Activated naive CD8-positive, alpha-beta T cell (primary cell): ENCODE results near the gene ELP5.
A peak's percentile ranks its signal among the peaks of the same experiment; 100 is the strongest.

Source experiments
- H3K27ac Mint-ChIP-seq: one replicate; pipeline ENCODE4 v1.8.0; 2021; ENCODE audit warnings: mixed read lengths
- H3K27me3 Mint-ChIP-seq: one replicate; pipeline ENCODE4 v1.8.0; 2021; ENCODE audit warnings: mixed read lengths
- H3K36me3 Mint-ChIP-seq: one replicate; pipeline ENCODE4 v1.8.0; 2021; ENCODE audit warnings: mixed read lengths
- H3K4me1 Mint-ChIP-seq: one replicate; pipeline ENCODE4 v1.8.0; 2021; ENCODE audit warnings: low read depth, mixed read lengths
- H3K4me3 Mint-ChIP-seq: one replicate; pipeline ENCODE4 v1.8.0; 2021; ENCODE audit warnings: mild to moderate bottlenecking, mixed read lengths
- H3K9me3 Mint-ChIP-seq: one replicate; pipeline ENCODE4 v1.8.0; 2021; ENCODE audit warnings: low read depth, mixed read lengths

ELP5 gene

GRCh38 chr17:7215652-7216180 is 36.3 kb upstream of the ELP5 start:
- no peaks in the 10 kb centered on the region for H3K27me3 Mint-ChIP-seq
- H3K9me3 Mint-ChIP-seq, result no peaks in the 10 kb centered on the region
- peaks cover 70% of the 10 kb centered on the region for H3K4me1 Mint-ChIP-seq
- H3K4me3 Mint-ChIP-seq, result peak overlapping the region; percentile 89
- peak overlapping the region; percentile 91 for H3K27ac Mint-ChIP-seq
- H3K36me3 Mint-ChIP-seq, result no peaks in the 10 kb centered on the region

- Mint-ChIP-seq H3K27ac (peak overlapping the region; percentile 67), H3K4me3 (peak overlapping the region; percentile 61)
Observed at GRCh38 chr17:7216242-7217112, 35.5 kb upstream of the ELP5 start.

GRCh38 chr17:7217113-7217987 is 34.7 kb upstream of the ELP5 start:
- peaks cover 71% of the 10 kb centered on the region for H3K4me1 Mint-ChIP-seq
- no peaks in the 10 kb centered on the region for H3K9me3 Mint-ChIP-seq
- peak overlapping the region; percentile 70 for H3K27ac Mint-ChIP-seq
- H3K4me3 Mint-ChIP-seq, result peak overlapping the region; percentile 68
- no peaks in the 10 kb centered on the region for H3K27me3 Mint-ChIP-seq
- H3K36me3 Mint-ChIP-seq, result no peaks in the 10 kb centered on the region

More at GRCh38 chr17:7216242-7217112, 35.5 kb upstream of the ELP5 start:
- Mint-ChIP-seq H3K4me1 (peaks cover 77% of the 10 kb centered on the region), H3K27me3 (no peaks in the 10 kb centered on the region), H3K36me3 (no peaks in the 10 kb centered on the region), H3K9me3 (no peaks in the 10 kb centered on the region)

- Mint-ChIP-seq H3K27me3 (no peaks in the 10 kb centered on the region), H3K27ac (peak overlapping the region; percentile 70), H3K4me3 (peak overlapping the region; percentile 68), H3K36me3 (no peaks in the 10 kb centered on the region), H3K4me1 (peaks cover 71% of the 10 kb centered on the region), H3K9me3 (no peaks in the 10 kb centered on the region)
Observed at GRCh38 chr17:7218166-7218565, 33.8 kb upstream of the ELP5 start.

GRCh38 chr17:7218758-7219157 is 33.3 kb upstream of the ELP5 start:
- H3K4me3 Mint-ChIP-seq, result peak overlapping the region; percentile 93
- no peaks in the 10 kb centered on the region for H3K27me3 Mint-ChIP-seq
- no peaks in the 10 kb centered on the region for H3K9me3 Mint-ChIP-seq
- peaks cover 69% of the 10 kb centered on the region for H3K4me1 Mint-ChIP-seq
- H3K27ac Mint-ChIP-seq, result peak overlapping the region; percentile 95
- H3K36me3 Mint-ChIP-seq, result peaks cover under 1% of the 10 kb centered on the region

- peak overlapping the region; percentile 95 for H3K27ac Mint-ChIP-seq
- peak overlapping the region; percentile 93 for H3K4me3 Mint-ChIP-seq
- H3K27me3 Mint-ChIP-seq, result no peaks in the 10 kb centered on the region
- H3K36me3 Mint-ChIP-seq, result peaks cover 3% of the 10 kb centered on the region
- no peaks in the 10 kb centered on the region for H3K9me3 Mint-ChIP-seq
- H3K4me1 Mint-ChIP-seq, result peaks cover 63% of the 10 kb centered on the region
Observed at GRCh38 chr17:7219229-7219811, 32.7 kb upstream of the ELP5 start.

GRCh38 chr17:7219812-7220592 is 32.0 kb upstream of the ELP5 start, which contains the start of the genes ACADVL and DLG4:
Gene ACADVL, plus strand, starts transcription at chr17:7219938. Its CDS starts 47 bp downstream, at chr17:7219985.
Gene DLG4, minus strand, starts transcription at chr17:7219836.
- Mint-ChIP-seq H3K4me3 (peak within 1 kb of the TSS; percentile 93), H3K4me1 (peaks cover 56% of the 10 kb centered on the region), H3K27ac (peak within 1 kb of the TSS; percentile 95), H3K9me3 (no peaks in the 10 kb centered on the region), H3K27me3 (no peaks in the 10 kb centered on the region), H3K36me3 (peaks cover 3% of the 10 kb centered on the region)

- Mint-ChIP-seq H3K4me1 (peaks cover 50% of the 10 kb centered on the region), H3K9me3 (no peaks in the 10 kb centered on the region), H3K4me3 (peak overlapping the region; percentile 93)
Observed at GRCh38 chr17:7220593-7221277, 31.3 kb upstream of the ELP5 start.

GRCh38 chr17:7221278-7222092 is 30.5 kb upstream of the ELP5 start:
- H3K4me1 Mint-ChIP-seq, result peaks cover 42% of the 10 kb centered on the region
- H3K27me3 Mint-ChIP-seq, result no peaks in the 10 kb centered on the region
- peak overlapping the region; percentile 83 for H3K27ac Mint-ChIP-seq
- peaks cover 3% of the 10 kb centered on the region for H3K36me3 Mint-ChIP-seq
- peak overlapping the region; percentile 93 for H3K4me3 Mint-ChIP-seq
- H3K9me3 Mint-ChIP-seq, result no peaks in the 10 kb centered on the region

More at GRCh38 chr17:7220593-7221277, 31.3 kb upstream of the ELP5 start:
- Mint-ChIP-seq H3K27me3 (no peaks in the 10 kb centered on the region), H3K36me3 (peaks cover 3% of the 10 kb centered on the region), H3K27ac (peak overlapping the region; percentile 83)

- peaks cover 38% of the 10 kb centered on the region for H3K4me1 Mint-ChIP-seq
- H3K27ac Mint-ChIP-seq, result no peak overlapping the region
- no peak overlapping the region for H3K4me3 Mint-ChIP-seq
Observed at GRCh38 chr17:7222093-7222971, 29.7 kb upstream of the ELP5 start.

GRCh38 chr17:7222972-7223292 is 29.1 kb upstream of the ELP5 start:
- no peaks in the 10 kb centered on the region for H3K27me3 Mint-ChIP-seq
- H3K36me3 Mint-ChIP-seq, result peaks cover 4% of the 10 kb centered on the region
- H3K27ac Mint-ChIP-seq, result no peak overlapping the region
- no peak overlapping the region for H3K4me3 Mint-ChIP-seq
- peaks cover 35% of the 10 kb centered on the region for H3K4me1 Mint-ChIP-seq
- H3K9me3 Mint-ChIP-seq, result no peaks in the 10 kb centered on the region

More at GRCh38 chr17:7222093-7222971, 29.7 kb upstream of the ELP5 start:
- Mint-ChIP-seq H3K36me3 (peaks cover 3% of the 10 kb centered on the region), H3K27me3 (no peaks in the 10 kb centered on the region), H3K9me3 (no peaks in the 10 kb centered on the region)

- no peak overlapping the region for H3K27ac Mint-ChIP-seq
- peaks cover 34% of the 10 kb centered on the region for H3K4me1 Mint-ChIP-seq
- no peaks in the 10 kb centered on the region for H3K9me3 Mint-ChIP-seq
- no peaks in the 10 kb centered on the region for H3K27me3 Mint-ChIP-seq
- peaks cover 7% of the 10 kb centered on the region for H3K36me3 Mint-ChIP-seq
- H3K4me3 Mint-ChIP-seq, result no peak overlapping the region
Observed at GRCh38 chr17:7223375-7223774, 28.6 kb upstream of the ELP5 start.
